ENCODE results near the gene CFTR. TPM values are rescaled to one million over a fixed set of nuclear protein-coding genes. Genes with fewer than 3 reads are reported as not detected.

CFTR gene
- total and polyA plus RNA-seq, 10 donors = 0.02 to 0.27 (median 0.05) TPM; not detected in 6

DNA sequence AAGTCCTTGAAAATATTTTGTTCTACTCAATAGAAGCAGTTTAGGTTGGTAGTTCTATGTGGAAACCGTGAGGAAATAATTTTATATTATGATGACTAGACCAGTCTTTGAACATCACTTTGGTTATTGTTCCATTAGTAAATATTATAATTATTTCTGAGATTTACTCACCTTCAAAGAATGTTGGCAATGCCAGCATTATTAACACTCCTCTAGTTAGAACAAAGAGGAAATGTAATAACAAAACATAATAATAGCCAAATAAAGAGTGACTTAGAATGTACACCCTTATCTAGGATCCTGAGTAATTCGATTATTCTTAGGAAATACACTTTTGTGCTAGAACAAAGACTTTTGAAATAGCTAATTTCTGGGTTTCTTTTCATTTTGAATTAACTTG, 121.1 kb downstream of the CFTR start:
- WGBS, 5 donors = 31 to 70% (median 53%) methylated on average over 2 of the region's 2 CpGs
- Histone ChIP-seq H3K4me1 (no peaks in the 10 kb centered on the region), H3K27me3 (replicated peaks in 1 of 7) (no peaks in the 10 kb centered on the region), H3K4me3 (no peak overlapping the region), H3K9me3 (peaks cover 0 to 9% (median 2%) of the 10 kb centered on the region in 8 donors), H3K36me3 (no peaks in the 10 kb centered on the region), H3K27ac (no peak overlapping the region)
- TF ChIP-seq POLR2AphosphoS5 (IDR thresholded peaks at IDR 0.05) (no peak), POLR2A (IDR thresholded peaks at IDR 0.05) (no peak)
- TF ChIP-seq, protein P1, sequence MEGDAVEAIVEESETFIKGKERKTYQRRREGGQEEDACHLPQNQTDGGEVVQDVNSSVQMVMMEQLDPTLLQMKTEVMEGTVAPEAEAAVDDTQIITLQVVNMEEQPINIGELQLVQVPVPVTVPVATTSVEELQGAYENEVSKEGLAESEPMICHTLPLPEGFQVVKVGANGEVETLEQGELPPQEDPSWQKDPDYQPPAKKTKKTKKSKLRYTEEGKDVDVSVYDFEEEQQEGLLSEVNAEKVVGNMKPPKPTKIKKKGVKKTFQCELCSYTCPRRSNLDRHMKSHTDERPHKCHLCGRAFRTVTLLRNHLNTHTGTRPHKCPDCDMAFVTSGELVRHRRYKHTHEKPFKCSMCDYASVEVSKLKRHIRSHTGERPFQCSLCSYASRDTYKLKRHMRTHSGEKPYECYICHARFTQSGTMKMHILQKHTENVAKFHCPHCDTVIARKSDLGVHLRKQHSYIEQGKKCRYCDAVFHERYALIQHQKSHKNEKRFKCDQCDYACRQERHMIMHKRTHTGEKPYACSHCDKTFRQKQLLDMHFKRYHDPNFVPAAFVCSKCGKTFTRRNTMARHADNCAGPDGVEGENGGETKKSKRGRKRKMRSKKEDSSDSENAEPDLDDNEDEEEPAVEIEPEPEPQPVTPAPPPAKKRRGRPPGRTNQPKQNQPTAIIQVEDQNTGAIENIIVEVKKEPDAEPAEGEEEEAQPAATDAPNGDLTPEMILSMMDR (IDR thresholded peaks at IDR 0.05 in 8 of 11, conservative IDR thresholded peaks at IDR 0.05 in 3 of 11) = no peak
- DNase-seq = no peak
- intact Hi-C loops (cut with DNase I; ENCODE audit: low total_unique reads) = no loop called here

DNA sequence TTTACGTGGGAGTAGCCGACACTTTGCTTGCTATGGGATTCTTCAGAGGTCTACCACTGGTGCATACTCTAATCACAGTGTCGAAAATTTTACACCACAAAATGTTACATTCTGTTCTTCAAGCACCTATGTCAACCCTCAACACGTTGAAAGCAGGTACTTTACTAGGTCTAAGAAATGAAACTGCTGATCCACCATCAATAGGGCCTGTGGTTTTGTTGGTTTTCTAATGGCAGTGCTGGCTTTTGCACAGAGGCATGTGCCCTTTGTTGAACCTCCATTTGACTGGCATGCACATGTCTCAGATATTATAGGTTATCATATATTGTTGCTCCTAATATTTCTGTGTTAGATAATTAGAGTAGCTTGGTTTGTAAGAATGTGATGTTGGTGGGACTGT, 123.8 kb downstream of the CFTR start:
- no peaks in the 10 kb centered on the region for H3K9me3 ChIP-seq
- H3K4me1 ChIP-seq = no peaks in the 10 kb centered on the region
- H3K27me3 ChIP-seq (replicated peaks in 1 of 7) = no peaks in the 10 kb centered on the region
- no peaks in the 10 kb centered on the region for H3K36me3 ChIP-seq
- H3K27ac ChIP-seq = no peak overlapping the region
- WGBS, 5 donors = 67 to 79% (median 72%) methylated on average over 4 of the region's 4 CpGs
- H3K4me3 ChIP-seq = no peak overlapping the region
- no peak for DNase-seq
- no peak for TF ChIP-seq POLR2AphosphoS5 (IDR thresholded peaks at IDR 0.05)
- no peak for TF ChIP-seq POLR2A (IDR thresholded peaks at IDR 0.05)
- TF ChIP-seq, protein P1 (IDR thresholded peaks at IDR 0.05 in 8 of 11, conservative IDR thresholded peaks at IDR 0.05 in 3 of 11) = no peak
- intact Hi-C loops (cut with DNase I; ENCODE audit: low total_unique reads) = no loop called here

DNA sequence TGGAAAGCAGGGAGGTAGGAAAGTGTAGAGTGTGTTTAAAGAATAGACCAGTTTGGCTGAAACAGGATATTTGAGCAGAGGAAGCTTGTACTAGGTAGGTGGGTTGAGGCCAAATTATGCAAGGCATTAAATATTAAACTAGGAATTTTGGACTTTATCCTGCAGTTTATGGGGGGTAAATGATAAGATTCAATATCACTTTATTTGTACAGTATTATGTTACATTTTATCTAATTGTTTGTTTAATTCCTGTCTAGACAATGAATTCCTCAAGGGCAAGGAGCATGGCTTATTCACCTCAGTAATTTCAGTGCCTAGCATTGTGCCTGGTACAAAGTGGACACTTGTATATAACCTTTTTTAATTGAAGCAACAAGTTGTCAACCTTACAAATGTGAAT, 125.9 kb downstream of the CFTR start:
- intact Hi-C loops (cut with DNase I; ENCODE audit: low total_unique reads) = no loop called here
- H3K27me3 ChIP-seq (replicated peaks in 1 of 7) = no peaks in the 10 kb centered on the region
- H3K9me3 ChIP-seq = no peaks in the 10 kb centered on the region
- H3K27ac ChIP-seq = no peak overlapping the region
- TF ChIP-seq POLR2AphosphoS5 (IDR thresholded peaks at IDR 0.05) (no peak), POLR2A (IDR thresholded peaks at IDR 0.05) (no peak)
- TF ChIP-seq, protein P1 (IDR thresholded peaks at IDR 0.05 in 8 of 11, conservative IDR thresholded peaks at IDR 0.05 in 3 of 11) = no peak
- no peaks in the 10 kb centered on the region for H3K36me3 ChIP-seq
- no peak overlapping the region for H3K4me3 ChIP-seq
- DNase-seq = no peak
- H3K4me1 ChIP-seq = no peaks in the 10 kb centered on the region

DNA sequence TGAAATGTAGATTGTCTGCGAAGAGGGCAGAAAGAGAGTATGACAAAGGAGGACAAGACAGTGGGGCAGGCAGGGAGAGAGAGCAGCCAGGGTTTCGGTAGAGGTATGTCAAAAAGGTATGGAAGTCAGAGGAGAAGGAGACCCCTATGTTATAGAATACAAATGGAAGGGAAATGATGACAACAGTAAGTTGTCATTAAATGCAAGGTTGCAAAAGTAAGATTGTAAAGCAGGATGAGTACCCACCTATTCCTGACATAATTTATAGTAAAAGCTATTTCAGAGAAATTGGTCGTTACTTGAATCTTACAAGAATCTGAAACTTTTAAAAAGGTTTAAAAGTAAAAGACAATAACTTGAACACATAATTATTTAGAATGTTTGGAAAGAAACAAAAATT, 126.3 kb downstream of the CFTR start:
- TF ChIP-seq, protein P1 (IDR thresholded peaks at IDR 0.05 in 8 of 11, conservative IDR thresholded peaks at IDR 0.05 in 3 of 11) = no peak
- TF ChIP-seq POLR2AphosphoS5 (IDR thresholded peaks at IDR 0.05) = no peak
- TF ChIP-seq POLR2A (IDR thresholded peaks at IDR 0.05) = no peak
- 75 to 95% (median 80%) methylated on average over 3 of the region's 3 CpGs for WGBS, 5 donors
- Histone ChIP-seq H3K4me1 (no peaks in the 10 kb centered on the region), H3K9me3 (no peaks in the 10 kb centered on the region), H3K36me3 (no peaks in the 10 kb centered on the region), H3K27ac (no peak overlapping the region), H3K4me3 (no peak overlapping the region), H3K27me3 (replicated peaks in 1 of 7) (no peaks in the 10 kb centered on the region)
- intact Hi-C loops (cut with DNase I; ENCODE audit: low total_unique reads) = no loop called here
- DNase-seq = no peak
